Karpas-422 (cell line): ENCODE data around the gene C6orf141. TPM values are rescaled to one million over a fixed set of nuclear protein-coding genes. Genes with fewer than 3 reads are reported as not detected.

ENCODE experiments used
- DNase-seq: peaks from one replicate; pipeline ENCODE4 v3.0.0-alpha.2; 2015
- H2AFZ ChIP-seq: fragments of 200-600 bp; sonication (generic); 2 replicates; pipeline ENCODE4 v1.6.1; 2014; ENCODE audit warnings: antibody characterized with exemption, low read length, mixed read lengths
- H3K27ac ChIP-seq: fragments of 200-600 bp; sonication (generic); 2 replicates; pipeline ENCODE4 v1.5.1; 2014; ENCODE audit warnings: mild to moderate bottlenecking, low read length, moderate library complexity
- H3K27me3 ChIP-seq: fragments of 200-600 bp; sonication (generic); 2 replicates; pipeline ENCODE4 v1.6.1; 2014; ENCODE audit warnings: low read length, mixed read lengths
- H3K36me3 ChIP-seq: fragments of 200-600 bp; sonication (generic); 2 replicates; pipeline ENCODE4 v1.6.1; 2014; ENCODE audit warnings: low read length, mixed read lengths; ENCODE audit not compliant: insufficient read depth
- H3K4me1 ChIP-seq: fragments of 200-600 bp; sonication (generic); 2 replicates; pipeline ENCODE4 v1.6.1; 2014; ENCODE audit warnings: mild to moderate bottlenecking, low read length, mixed read lengths
- H3K4me2 ChIP-seq: fragments of 200-600 bp; sonication (generic); 2 replicates; pipeline ENCODE4 v1.6.1; 2014; ENCODE audit warnings: low read length, low read depth, mild to moderate bottlenecking; ENCODE audit not compliant: poor library complexity, severe bottlenecking
- H3K4me3 ChIP-seq: fragments of 200-600 bp; sonication (generic); 2 replicates; pipeline ENCODE4 v1.5.1; 2014; ENCODE audit warnings: mild to moderate bottlenecking, antibody characterized with exemption, low read length, mixed read lengths
- H3K79me2 ChIP-seq: fragments of 200-600 bp; sonication (generic); 2 replicates; pipeline ENCODE4 v1.6.1; 2014; ENCODE audit warnings: mild to moderate bottlenecking, low read length, mixed read lengths
- H3K9ac ChIP-seq: fragments of 200-600 bp; sonication (generic); 2 replicates; pipeline ENCODE4 v1.6.0; 2014; ENCODE audit warnings: low read length
- H3K9me2 ChIP-seq: fragments of 200-600 bp; sonication (generic), shearing (Covaris generic); replicated peaks from 2 replicates; pipeline ENCODE4 v1.6.0; 2014; ENCODE audit warnings: mild to moderate bottlenecking, low read length, moderate library complexity; ENCODE audit not compliant: insufficient read depth
- H3K9me3 ChIP-seq: fragments of 300-700, 200-600 bp; sonication (generic); 2 replicates; pipeline ENCODE4 v1.6.1; 2014; ENCODE audit warnings: low read length, mixed read lengths
- H4K20me1 ChIP-seq: fragments of 200-600 bp; sonication (generic); 2 replicates; pipeline ENCODE4 v1.6.1; 2014; ENCODE audit warnings: mild to moderate bottlenecking, antibody characterized with exemption, low read length, low read depth; ENCODE audit not compliant: insufficient read depth
- total RNA-seq: library from RNA; depleted of rRNA; stranded (reverse); fragments of >200 nt; shearing (Covaris generic); gene quantifications from 2 replicates; pipeline ENCODE4 v1.2.3, GENCODE V29; 2014; ENCODE audit warnings: low replicate concordance

C6orf141 gene
- total RNA-seq, 1 experiment from 2014 or later, result not detected

DNA sequence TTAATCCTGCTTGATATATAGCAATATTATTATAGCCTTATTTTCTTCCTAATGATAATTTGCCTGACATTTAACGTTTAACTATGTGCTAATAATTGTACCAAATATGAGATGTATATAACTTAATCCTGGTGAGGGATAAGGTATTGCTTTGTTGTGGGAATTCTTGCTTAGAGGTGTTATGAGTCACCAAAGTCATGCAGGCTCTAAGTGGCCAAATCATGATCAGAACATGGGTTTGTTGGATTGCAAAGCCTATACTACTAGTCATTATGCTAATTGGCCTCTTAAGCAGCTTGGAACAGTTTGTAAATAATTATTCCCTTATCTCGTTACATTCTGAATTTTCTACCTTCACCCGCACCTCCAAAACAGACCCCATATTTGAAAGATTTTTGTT, 21.9 kb upstream of the C6orf141 start:
- Histone ChIP-seq H2AFZ (no peak overlapping the region), H3K4me2 (no peak overlapping the region), H3K27ac (no peak overlapping the region), H3K9me2 (no peaks in the 10 kb centered on the region), H4K20me1 (no peaks in the 10 kb centered on the region), H3K9ac (no peak overlapping the region), H3K79me2 (no peaks in the 10 kb centered on the region), H3K4me1 (no peaks in the 10 kb centered on the region), H3K9me3 (no peaks in the 10 kb centered on the region), H3K4me3 (no peak overlapping the region), H3K36me3 (no peaks in the 10 kb centered on the region), H3K27me3 (no peaks in the 10 kb centered on the region)
- no peak for DNase-seq

DNA sequence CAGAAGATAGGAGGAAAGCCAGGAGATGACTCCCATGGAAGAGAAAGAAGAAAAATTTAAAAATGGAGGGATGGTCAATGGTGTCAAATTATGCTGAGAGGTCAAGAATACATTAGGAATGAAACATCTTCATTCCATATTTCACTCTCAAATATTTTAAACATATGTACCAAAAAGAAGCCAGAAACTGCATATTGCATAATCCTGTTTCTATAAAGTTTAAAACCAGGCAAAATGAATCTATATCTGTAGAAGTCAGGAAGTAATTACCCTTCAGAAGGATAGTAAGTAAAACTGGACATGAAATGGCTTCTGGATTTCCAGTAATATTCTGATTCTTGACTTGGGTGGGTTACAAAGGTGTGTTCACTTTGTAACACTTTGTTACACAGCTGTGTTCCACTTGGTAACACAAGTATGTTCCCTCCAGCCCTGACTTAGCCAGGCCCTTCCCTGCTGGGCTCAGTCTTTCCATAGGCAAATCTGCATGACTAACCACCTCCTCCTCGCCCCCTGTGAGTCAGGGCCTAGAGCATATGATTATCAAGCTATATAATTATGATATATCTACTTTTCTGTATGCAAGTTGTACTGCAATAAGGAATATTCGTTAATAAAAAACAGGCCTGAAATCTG, 20.2 kb upstream of the C6orf141 start:
- Histone ChIP-seq H3K4me2 (no peak overlapping the region), H3K27me3 (no peaks in the 10 kb centered on the region), H3K4me3 (no peak overlapping the region), H3K79me2 (no peaks in the 10 kb centered on the region), H2AFZ (no peak overlapping the region), H3K9me3 (no peaks in the 10 kb centered on the region), H4K20me1 (no peaks in the 10 kb centered on the region), H3K9ac (no peak overlapping the region), H3K27ac (no peak overlapping the region), H3K9me2 (no peaks in the 10 kb centered on the region), H3K4me1 (no peaks in the 10 kb centered on the region), H3K36me3 (no peaks in the 10 kb centered on the region)
- DNase-seq, result no peak

GRCh38 chr6:49531774-49532569, 18.5 kb upstream of the C6orf141 start:
- H3K27ac ChIP-seq, result no peak overlapping the region
- no peaks in the 10 kb centered on the region for H3K79me2 ChIP-seq
- peak; percentile 83 for DNase-seq
- H3K4me3 ChIP-seq, result no peak overlapping the region
- H3K9me3 ChIP-seq, result no peaks in the 10 kb centered on the region
- H3K36me3 ChIP-seq, result no peaks in the 10 kb centered on the region
- H3K27me3 ChIP-seq, result no peaks in the 10 kb centered on the region
- H3K4me1 ChIP-seq, result no peaks in the 10 kb centered on the region
- H3K9me2 ChIP-seq, result no peaks in the 10 kb centered on the region
- H2AFZ ChIP-seq, result no peak overlapping the region
- H3K4me2 ChIP-seq, result no peak overlapping the region
- no peak overlapping the region for H3K9ac ChIP-seq
- H4K20me1 ChIP-seq, result no peaks in the 10 kb centered on the region

DNA sequence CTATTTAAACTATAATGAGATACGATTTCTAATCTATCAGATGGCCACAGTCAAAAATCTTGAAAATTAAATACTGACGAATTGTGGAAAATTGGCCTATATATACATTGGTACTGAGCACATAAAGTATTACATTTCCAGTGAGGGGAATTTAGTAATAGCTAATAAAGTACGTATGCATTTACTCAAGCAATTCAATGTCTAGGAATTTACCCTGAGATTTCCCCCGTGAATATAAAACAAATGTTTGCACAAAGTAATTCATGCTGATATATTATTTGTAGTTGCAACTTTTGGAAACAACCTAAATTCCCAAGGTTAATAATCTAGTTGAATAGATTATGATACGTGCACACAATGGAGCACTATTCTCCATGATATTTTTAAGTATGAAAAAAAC, 14.7 kb upstream of the C6orf141 start:
- H3K9me3 ChIP-seq, result no peaks in the 10 kb centered on the region

GRCh38 chr6:49539102-49539501, 11.4 kb upstream of the C6orf141 start:
- no peaks in the 10 kb centered on the region for H3K9me3 ChIP-seq
- no peak overlapping the region for H3K9ac ChIP-seq
- no peaks in the 10 kb centered on the region for H3K79me2 ChIP-seq
- H4K20me1 ChIP-seq, result no peaks in the 10 kb centered on the region
- H3K4me3 ChIP-seq, result no peak overlapping the region
- no peak overlapping the region for H3K4me2 ChIP-seq
- no peak for DNase-seq
- H3K4me1 ChIP-seq, result no peaks in the 10 kb centered on the region
- H3K27me3 ChIP-seq, result no peaks in the 10 kb centered on the region
- no peak overlapping the region for H3K27ac ChIP-seq
- H3K9me2 ChIP-seq, result no peaks in the 10 kb centered on the region
- H2AFZ ChIP-seq, result no peak overlapping the region
- H3K36me3 ChIP-seq, result no peaks in the 10 kb centered on the region

More for the DNA sequence above, 14.7 kb upstream of the C6orf141 start:
- no peaks in the 10 kb centered on the region for H3K36me3 ChIP-seq
- H3K4me2 ChIP-seq, result no peak overlapping the region
- no peaks in the 10 kb centered on the region for H3K4me1 ChIP-seq
- no peak overlapping the region for H3K4me3 ChIP-seq
- no peaks in the 10 kb centered on the region for H3K79me2 ChIP-seq
- no peak overlapping the region for H3K9ac ChIP-seq
- no peak overlapping the region for H3K27ac ChIP-seq
- H3K27me3 ChIP-seq, result no peaks in the 10 kb centered on the region
- H2AFZ ChIP-seq, result no peak overlapping the region
- DNase-seq, result no peak
- H4K20me1 ChIP-seq, result no peaks in the 10 kb centered on the region
- no peaks in the 10 kb centered on the region for H3K9me2 ChIP-seq

DNA sequence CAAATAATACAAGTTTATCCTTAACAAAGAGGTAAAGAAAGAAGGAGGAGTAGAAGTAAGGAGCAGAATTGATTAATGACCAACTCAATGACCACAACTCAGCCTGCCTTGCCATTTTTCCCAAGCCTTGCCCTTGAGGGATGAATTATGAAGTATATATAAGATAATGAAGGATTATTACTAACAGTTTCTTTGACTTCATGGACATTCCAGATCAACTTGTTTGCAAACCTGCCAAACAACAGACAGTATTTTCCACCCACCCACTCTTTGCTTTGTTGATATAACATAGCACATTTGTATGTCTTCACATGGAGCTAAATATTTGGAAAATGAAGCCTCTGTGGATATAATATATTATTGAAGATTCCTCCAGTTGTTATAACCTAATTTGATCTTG, 9.9 kb upstream of the C6orf141 start:
- no peak overlapping the region for H3K27ac ChIP-seq
- H3K9me2 ChIP-seq, result no peaks in the 10 kb centered on the region

DNA sequence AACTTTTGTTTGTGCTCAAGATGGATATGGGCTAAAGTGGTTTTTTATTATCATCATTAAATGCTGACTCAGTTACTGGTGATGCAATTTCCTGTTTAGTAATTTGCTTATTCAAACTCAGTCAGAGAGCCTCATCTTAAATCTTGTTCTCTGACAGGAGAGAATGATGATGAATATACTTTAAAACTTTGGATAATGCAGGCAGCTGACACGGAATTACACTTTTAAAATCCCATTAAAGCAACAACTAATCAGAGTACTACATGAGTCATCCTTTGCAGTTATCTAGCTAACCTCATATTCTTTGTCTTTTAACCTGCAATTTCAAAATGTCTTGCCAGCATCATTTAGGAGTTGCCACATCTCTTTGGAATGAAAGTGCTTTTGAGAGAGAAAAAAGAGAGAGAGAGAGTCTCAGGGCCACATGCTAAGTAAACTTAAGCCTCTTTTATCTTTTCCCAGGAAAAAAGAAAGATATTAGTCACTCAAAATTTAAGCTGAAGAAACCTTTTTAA, 9.2 kb upstream of the C6orf141 start:
- no peaks in the 10 kb centered on the region for H3K79me2 ChIP-seq
- H3K9ac ChIP-seq, result no peak overlapping the region
- H3K4me2 ChIP-seq, result no peak overlapping the region
- H2AFZ ChIP-seq, result no peak overlapping the region
- H3K4me3 ChIP-seq, result no peak overlapping the region
- no peaks in the 10 kb centered on the region for H3K27me3 ChIP-seq
- no peak for DNase-seq
- no peaks in the 10 kb centered on the region for H3K9me2 ChIP-seq
- H3K27ac ChIP-seq, result no peak overlapping the region
- no peaks in the 10 kb centered on the region for H3K9me3 ChIP-seq
- H4K20me1 ChIP-seq, result no peaks in the 10 kb centered on the region
- H3K36me3 ChIP-seq, result no peaks in the 10 kb centered on the region
- no peaks in the 10 kb centered on the region for H3K4me1 ChIP-seq

More for the DNA sequence above, 9.9 kb upstream of the C6orf141 start:
- Histone ChIP-seq H3K79me2 (no peaks in the 10 kb centered on the region), H2AFZ (no peak overlapping the region), H3K9me3 (no peaks in the 10 kb centered on the region), H3K4me2 (no peak overlapping the region), H3K4me3 (no peak overlapping the region), H4K20me1 (no peaks in the 10 kb centered on the region), H3K36me3 (no peaks in the 10 kb centered on the region), H3K4me1 (no peaks in the 10 kb centered on the region), H3K9ac (no peak overlapping the region), H3K27me3 (no peaks in the 10 kb centered on the region)
- no peak for DNase-seq

DNA sequence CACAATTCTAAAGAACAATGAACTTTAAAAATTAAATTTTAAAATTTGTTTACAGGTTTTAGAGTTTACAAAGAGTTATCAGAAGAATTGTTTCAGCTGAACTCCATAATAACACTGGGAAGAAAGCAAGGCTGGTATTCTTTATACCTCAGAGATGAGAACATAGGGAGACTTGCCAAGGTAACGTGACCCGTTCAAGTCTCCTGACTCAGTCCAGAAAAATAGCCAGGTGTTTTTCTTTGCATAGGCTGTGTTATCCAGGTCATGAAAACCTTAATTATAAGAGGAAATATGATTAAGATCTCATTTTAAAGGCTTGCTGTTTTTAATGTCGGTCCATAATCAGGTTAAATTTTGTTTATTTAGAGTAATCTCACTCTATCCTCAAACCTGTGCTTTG, 8.5 kb upstream of the C6orf141 start:
- no peaks in the 10 kb centered on the region for H3K27me3 ChIP-seq
- H3K36me3 ChIP-seq, result no peaks in the 10 kb centered on the region
- no peaks in the 10 kb centered on the region for H3K79me2 ChIP-seq
- H3K4me2 ChIP-seq, result no peak overlapping the region
- DNase-seq, result no peak
- no peak overlapping the region for H2AFZ ChIP-seq
- no peaks in the 10 kb centered on the region for H4K20me1 ChIP-seq
- H3K9ac ChIP-seq, result no peak overlapping the region
- no peak overlapping the region for H3K27ac ChIP-seq
- no peaks in the 10 kb centered on the region for H3K9me3 ChIP-seq
- H3K4me3 ChIP-seq, result no peak overlapping the region
- no peaks in the 10 kb centered on the region for H3K4me1 ChIP-seq
- H3K9me2 ChIP-seq, result no peaks in the 10 kb centered on the region
